ENCODE results near the gene GLYATL2.

DNA sequence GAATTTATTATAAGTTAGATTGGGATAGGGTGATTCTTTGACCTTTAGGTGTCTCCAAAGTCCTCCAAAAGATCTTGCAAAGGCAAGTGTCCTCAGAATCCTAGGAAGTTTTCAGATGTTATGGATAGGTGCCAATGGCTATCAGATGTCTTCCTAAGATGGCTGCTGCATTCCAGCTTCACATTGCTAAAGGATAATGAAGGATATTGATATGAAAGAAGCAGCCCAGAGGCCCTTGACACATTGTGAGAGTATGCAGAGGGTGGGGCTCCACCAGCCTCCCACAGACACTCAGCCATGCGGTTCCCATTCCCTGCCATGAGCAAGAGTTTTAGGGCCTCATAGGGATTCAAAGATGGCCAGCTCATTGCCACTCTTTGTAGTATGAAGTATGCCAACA, 22.3 kb upstream of the GLYATL2 start:
- TF ChIP-seq, protein P1, sequence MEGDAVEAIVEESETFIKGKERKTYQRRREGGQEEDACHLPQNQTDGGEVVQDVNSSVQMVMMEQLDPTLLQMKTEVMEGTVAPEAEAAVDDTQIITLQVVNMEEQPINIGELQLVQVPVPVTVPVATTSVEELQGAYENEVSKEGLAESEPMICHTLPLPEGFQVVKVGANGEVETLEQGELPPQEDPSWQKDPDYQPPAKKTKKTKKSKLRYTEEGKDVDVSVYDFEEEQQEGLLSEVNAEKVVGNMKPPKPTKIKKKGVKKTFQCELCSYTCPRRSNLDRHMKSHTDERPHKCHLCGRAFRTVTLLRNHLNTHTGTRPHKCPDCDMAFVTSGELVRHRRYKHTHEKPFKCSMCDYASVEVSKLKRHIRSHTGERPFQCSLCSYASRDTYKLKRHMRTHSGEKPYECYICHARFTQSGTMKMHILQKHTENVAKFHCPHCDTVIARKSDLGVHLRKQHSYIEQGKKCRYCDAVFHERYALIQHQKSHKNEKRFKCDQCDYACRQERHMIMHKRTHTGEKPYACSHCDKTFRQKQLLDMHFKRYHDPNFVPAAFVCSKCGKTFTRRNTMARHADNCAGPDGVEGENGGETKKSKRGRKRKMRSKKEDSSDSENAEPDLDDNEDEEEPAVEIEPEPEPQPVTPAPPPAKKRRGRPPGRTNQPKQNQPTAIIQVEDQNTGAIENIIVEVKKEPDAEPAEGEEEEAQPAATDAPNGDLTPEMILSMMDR (IDR thresholded peaks at IDR 0.05) = no peak
- TF ChIP-seq POLR2A (IDR thresholded peaks at IDR 0.05) = no peak
